BLaER1 (cell line): Measurements from ENCODE around the gene GALNT18.
A peak's percentile ranks its signal among the peaks of the same experiment; 100 is the strongest.

ENCODE experiments used
- H3K27ac ChIP-seq: shearing (Covaris generic); formaldehyde crosslinking; 2 replicates; pipeline ENCODE4 v1.8.1; 2022
- H3K27me3 ChIP-seq: shearing (Covaris generic); formaldehyde crosslinking; 2 replicates; pipeline ENCODE4 v1.8.1; 2022
- H3K36me3 ChIP-seq: shearing (Covaris generic); formaldehyde crosslinking; 2 replicates; pipeline ENCODE4 v1.8.1; 2022
- H3K4me1 ChIP-seq: shearing (Covaris generic); formaldehyde crosslinking; 2 replicates; pipeline ENCODE4 v1.8.1; 2022
- H3K4me2 ChIP-seq: shearing (Covaris generic); formaldehyde crosslinking; 2 replicates; pipeline ENCODE4 v1.8.1; 2022
- H3K4me3 ChIP-seq: shearing (Covaris generic); formaldehyde crosslinking; 2 replicates; pipeline ENCODE4 v1.8.1; 2022
- H3K9ac ChIP-seq: shearing (Covaris generic); formaldehyde crosslinking; 2 replicates; pipeline ENCODE4 v1.8.1; 2022
- H3K9me3 ChIP-seq: shearing (Covaris generic); formaldehyde crosslinking; 2 replicates; pipeline ENCODE4 v1.8.1; 2022
- H4K20me1 ChIP-seq: shearing (Covaris generic); formaldehyde crosslinking; 2 replicates; pipeline ENCODE4 v1.8.1; 2022
- Cebpa-rat ChIP-seq: shearing (Covaris generic); IDR thresholded peaks from 2 replicates; pipeline ENCODE4 v1.8.1; 2022

GALNT18 gene

GRCh38 chr11:11491589-11491988 lies 130.2 kb downstream of the GALNT18 start:
- Histone ChIP-seq H3K9me3 (no peaks in the 10 kb centered on the region), H4K20me1 (no peaks in the 10 kb centered on the region), H3K27me3 (no peaks in the 10 kb centered on the region), H3K36me3 (no peaks in the 10 kb centered on the region), H3K4me1 (no peaks in the 10 kb centered on the region), H3K27ac (no peak overlapping the region), H3K4me3 (no peak overlapping the region), H3K4me2 (no peak overlapping the region), H3K9ac (no peak overlapping the region)
- no peak for TF ChIP-seq Cebpa-rat

- Histone ChIP-seq H3K27me3 (no peaks in the 10 kb centered on the region), H3K36me3 (no peaks in the 10 kb centered on the region), H3K4me1 (no peaks in the 10 kb centered on the region), H4K20me1 (no peaks in the 10 kb centered on the region), H3K9me3 (no peaks in the 10 kb centered on the region), H3K9ac (no peak overlapping the region), H3K4me2 (no peak overlapping the region), H3K27ac (no peak overlapping the region), H3K4me3 (no peak overlapping the region)
- TF ChIP-seq Cebpa-rat: no peak
Observed at GRCh38 chr11:11491014-11491413, 130.8 kb downstream of the GALNT18 start.

- Histone ChIP-seq H3K36me3 (no peaks in the 10 kb centered on the region), H3K4me3 (no peak overlapping the region), H3K27ac (no peak overlapping the region), H3K27me3 (no peaks in the 10 kb centered on the region), H3K4me2 (no peak overlapping the region), H3K4me1 (no peaks in the 10 kb centered on the region), H4K20me1 (no peaks in the 10 kb centered on the region), H3K9me3 (no peaks in the 10 kb centered on the region), H3K9ac (no peak overlapping the region)
- TF ChIP-seq Cebpa-rat: no peak
Observed at GRCh38 chr11:11486423-11486822, 135.4 kb downstream of the GALNT18 start.

- Histone ChIP-seq H3K27me3 (no peaks in the 10 kb centered on the region), H3K9ac (no peak overlapping the region), H3K27ac (no peak overlapping the region), H3K4me2 (no peak overlapping the region), H3K4me3 (no peak overlapping the region), H3K4me1 (no peaks in the 10 kb centered on the region), H3K36me3 (no peaks in the 10 kb centered on the region), H3K9me3 (no peaks in the 10 kb centered on the region), H4K20me1 (no peaks in the 10 kb centered on the region)
- TF ChIP-seq Cebpa-rat: no peak
Observed at GRCh38 chr11:11486002-11486401, 135.8 kb downstream of the GALNT18 start.

- Histone ChIP-seq H3K27ac (no peak overlapping the region), H4K20me1 (no peaks in the 10 kb centered on the region), H3K4me3 (no peak overlapping the region), H3K27me3 (no peaks in the 10 kb centered on the region), H3K36me3 (no peaks in the 10 kb centered on the region), H3K9me3 (no peaks in the 10 kb centered on the region), H3K4me2 (no peak overlapping the region), H3K4me1 (no peaks in the 10 kb centered on the region), H3K9ac (no peak overlapping the region)
- TF ChIP-seq Cebpa-rat: no peak
Observed at GRCh38 chr11:11483627-11484026, 138.2 kb downstream of the GALNT18 start.

- Histone ChIP-seq H3K4me2 (no peak overlapping the region), H3K27me3 (no peaks in the 10 kb centered on the region), H3K4me3 (no peak overlapping the region), H3K9ac (no peak overlapping the region), H3K9me3 (no peaks in the 10 kb centered on the region), H3K4me1 (peaks cover 6% of the 10 kb centered on the region), H3K27ac (no peak overlapping the region), H3K36me3 (no peaks in the 10 kb centered on the region), H4K20me1 (no peaks in the 10 kb centered on the region)
- TF ChIP-seq Cebpa-rat: no peak
Observed at GRCh38 chr11:11482730-11483129, 139.1 kb downstream of the GALNT18 start.

- TF ChIP-seq Cebpa-rat: no peak
Observed at GRCh38 chr11:11481371-11481770, 140.4 kb downstream of the GALNT18 start.

GRCh38 chr11:11480971-11481370 lies 140.8 kb downstream of the GALNT18 start:
- Histone ChIP-seq H3K4me1 (peaks cover 14% of the 10 kb centered on the region), H3K4me2 (no peak overlapping the region), H4K20me1 (no peaks in the 10 kb centered on the region), H3K4me3 (no peak overlapping the region), H3K9ac (no peak overlapping the region), H3K9me3 (no peaks in the 10 kb centered on the region), H3K27me3 (no peaks in the 10 kb centered on the region), H3K36me3 (no peaks in the 10 kb centered on the region), H3K27ac (no peak overlapping the region)
- no peak for TF ChIP-seq Cebpa-rat

More at GRCh38 chr11:11481371-11481770, 140.4 kb downstream of the GALNT18 start:
- no peaks in the 10 kb centered on the region for H4K20me1 ChIP-seq
- no peaks in the 10 kb centered on the region for H3K27me3 ChIP-seq
- H3K9me3 ChIP-seq: no peaks in the 10 kb centered on the region
- H3K27ac ChIP-seq: no peak overlapping the region
- no peak overlapping the region for H3K4me2 ChIP-seq
- no peak overlapping the region for H3K9ac ChIP-seq
- H3K4me3 ChIP-seq: no peak overlapping the region
- peaks cover 14% of the 10 kb centered on the region for H3K4me1 ChIP-seq
- H3K36me3 ChIP-seq: no peaks in the 10 kb centered on the region

- no peaks in the 10 kb centered on the region for H4K20me1 ChIP-seq
- H3K4me2 ChIP-seq: no peak overlapping the region
- H3K9ac ChIP-seq: no peak overlapping the region
- TF ChIP-seq Cebpa-rat: no peak
- H3K4me3 ChIP-seq: no peak overlapping the region
- H3K4me1 ChIP-seq: peaks cover 14% of the 10 kb centered on the region
- no peak overlapping the region for H3K27ac ChIP-seq
- H3K27me3 ChIP-seq: no peaks in the 10 kb centered on the region
- no peaks in the 10 kb centered on the region for H3K9me3 ChIP-seq
- no peaks in the 10 kb centered on the region for H3K36me3 ChIP-seq
Observed at GRCh38 chr11:11478687-11479086, 143.1 kb downstream of the GALNT18 start.

GRCh38 chr11:11477695-11478420 lies 143.9 kb downstream of the GALNT18 start:
- H3K36me3 ChIP-seq: no peaks in the 10 kb centered on the region
- H3K9me3 ChIP-seq: no peaks in the 10 kb centered on the region
- TF ChIP-seq Cebpa-rat: no peak
- H3K4me3 ChIP-seq: no peak overlapping the region
- no peaks in the 10 kb centered on the region for H4K20me1 ChIP-seq
- H3K4me2 ChIP-seq: peak overlapping the region; percentile 56
- no peak overlapping the region for H3K27ac ChIP-seq
- no peak overlapping the region for H3K9ac ChIP-seq
- no peaks in the 10 kb centered on the region for H3K27me3 ChIP-seq
- peaks cover 14% of the 10 kb centered on the region for H3K4me1 ChIP-seq
